CD4-positive, alpha-beta memory T cell (primary cell): ENCODE measurements around the gene PLCZ1. TPM values are rescaled to one million over a fixed set of nuclear protein-coding genes. Genes with fewer than 3 reads are reported as not detected.
"Not testable (repeated sequence)": the region's sequence is repeated elsewhere in the genome, so short reads cannot be mapped to it uniquely, and the experiment has no call there.

ENCODE experiments used
- CTCF ChIA-PET: fragments of 350-600 bp; sonication (Branson Sonifier 250); formaldehyde crosslinking; loops from one replicate; lab custom pipeline; 2021; ENCODE audit warnings: inconsistent platforms; ENCODE audit not compliant: partially characterized antibody; lab: Charles Lee
- POLR2A ChIA-PET: fragments of 350-600 bp; sonication (Branson Sonifier 250); formaldehyde crosslinking; loops from one replicate; lab custom pipeline; 2021; ENCODE audit not compliant: partially characterized antibody; lab: Charles Lee
- DNase-seq, 5 donors: peaks; one replicate each; pipeline versions ENCODE4 v3.0.0 to v3.0.0-alpha.2; 2020 to 2022; ENCODE audit warnings: mixed read lengths in 1 of 5
- H3K27ac ChIP-seq: one replicate; pipeline ENCODE4 v1.7.0; 2013; ENCODE audit warnings: low read depth, low read length
- H3K27me3 ChIP-seq: 2 replicates; pipeline ENCODE4 v1.7.0; 2013; ENCODE audit warnings: mild to moderate bottlenecking, low read length, moderate library complexity; ENCODE audit not compliant: insufficient read depth
- H3K36me3 ChIP-seq: 2 replicates; pipeline ENCODE4 v1.7.0; 2013; ENCODE audit warnings: mild to moderate bottlenecking, low read length, moderate library complexity; ENCODE audit not compliant: insufficient read depth
- H3K4me1 ChIP-seq: 2 replicates; pipeline ENCODE4 v1.7.0; 2013; ENCODE audit warnings: mild to moderate bottlenecking, low read length, moderate library complexity; ENCODE audit not compliant: insufficient read depth
- H3K4me3 ChIP-seq, 2 donors: one replicate each; pipeline ENCODE4 v1.7.0; 2013; ENCODE audit warnings: low read length in 2 of 2, mild to moderate bottlenecking in 1 of 2
- H3K9me3 ChIP-seq, 2 donors: one replicate each; pipeline ENCODE4 v1.7.0; 2013; ENCODE audit warnings: low read length in 2 of 2, control low read depth in 1 of 2; ENCODE audit not compliant: control insufficient read depth in 1 of 2
- H3K27ac Mint-ChIP-seq, 7 donors: one replicate each; pipeline ENCODE4 v1.8.0; 2020 to 2021; ENCODE audit warnings: mixed read lengths in 7 of 7, mild to moderate bottlenecking in 6 of 7, inconsistent platforms in 3 of 7, moderate library complexity in 3 of 7
- H3K27me3 Mint-ChIP-seq, 2 donors: one replicate each; pipeline ENCODE4 v1.8.0; 2020 to 2021; ENCODE audit warnings: mixed read lengths in 2 of 2
- H3K36me3 Mint-ChIP-seq, 2 donors: one replicate each; pipeline ENCODE4 v1.8.0; 2020 to 2021; ENCODE audit warnings: mixed read lengths in 2 of 2, inconsistent platforms in 1 of 2, mild to moderate bottlenecking in 1 of 2
- H3K4me1 Mint-ChIP-seq, 4 donors: one replicate each; pipeline ENCODE4 v1.8.0; 2020 to 2021; ENCODE audit warnings: mixed read lengths in 4 of 4, mild to moderate bottlenecking in 1 of 4
- H3K4me3 Mint-ChIP-seq, 8 donors: one replicate each; pipeline ENCODE4 v1.8.0; 2020 to 2021; ENCODE audit warnings: mixed read lengths in 8 of 8, mild to moderate bottlenecking in 7 of 8, moderate library complexity in 6 of 8, inconsistent platforms in 3 of 8
- H3K9me3 Mint-ChIP-seq, 8 donors: one replicate each; pipeline ENCODE4 v1.8.0; 2020 to 2021; ENCODE audit warnings: mixed read lengths in 8 of 8, mild to moderate bottlenecking in 5 of 8, inconsistent platforms in 3 of 8, moderate library complexity in 1 of 8
- intact Hi-C: fragments of 100-400 bp; cut with micrococcal nuclease; formaldehyde crosslinking; loops from one replicate; pipeline ENCODE4 v1.15.1; 2023
- polyA plus RNA-seq, 2 donors: library from polyadenylated mRNA; unstranded; fragments of 300-500 nt; fragmentation: Illumina TruSeq; gene quantifications; one replicate each; pipeline ENCODE4 v1.2.3, GENCODE V29; 2021
- total RNA-seq, 2 experiments: library from RNA; stranded (reverse); gene quantifications; one replicate each; pipeline ENCODE4 v1.2.3, GENCODE V29; 2021

The PLCZ1 gene, protein sequence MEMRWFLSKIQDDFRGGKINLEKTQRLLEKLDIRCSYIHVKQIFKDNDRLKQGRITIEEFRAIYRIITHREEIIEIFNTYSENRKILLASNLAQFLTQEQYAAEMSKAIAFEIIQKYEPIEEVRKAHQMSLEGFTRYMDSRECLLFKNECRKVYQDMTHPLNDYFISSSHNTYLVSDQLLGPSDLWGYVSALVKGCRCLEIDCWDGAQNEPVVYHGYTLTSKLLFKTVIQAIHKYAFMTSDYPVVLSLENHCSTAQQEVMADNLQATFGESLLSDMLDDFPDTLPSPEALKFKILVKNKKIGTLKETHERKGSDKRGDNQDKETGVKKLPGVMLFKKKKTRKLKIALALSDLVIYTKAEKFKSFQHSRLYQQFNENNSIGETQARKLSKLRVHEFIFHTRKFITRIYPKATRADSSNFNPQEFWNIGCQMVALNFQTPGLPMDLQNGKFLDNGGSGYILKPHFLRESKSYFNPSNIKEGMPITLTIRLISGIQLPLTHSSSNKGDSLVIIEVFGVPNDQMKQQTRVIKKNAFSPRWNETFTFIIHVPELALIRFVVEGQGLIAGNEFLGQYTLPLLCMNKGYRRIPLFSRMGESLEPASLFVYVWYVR
- total RNA-seq, result not detected
- polyA plus RNA-seq, result not detected

DNA sequence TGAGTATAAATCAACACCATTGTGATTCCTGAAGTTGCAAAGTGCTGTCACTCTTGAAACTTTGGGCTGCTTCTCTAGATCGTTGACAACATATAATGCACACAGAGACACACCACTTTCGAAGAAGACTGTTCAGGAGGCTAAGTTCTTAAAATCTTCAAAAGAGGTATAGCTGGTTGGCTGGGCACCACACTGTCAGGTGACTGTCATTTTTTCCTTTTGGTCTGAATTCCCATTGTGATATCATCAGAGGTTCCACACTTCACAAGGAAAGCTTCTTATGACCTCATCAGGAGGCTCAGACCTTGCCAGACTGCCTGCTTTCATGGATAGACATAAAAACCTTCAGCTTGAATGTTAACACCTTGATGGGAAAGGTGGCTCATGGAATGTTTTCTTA, at the start of gene PLCZ1, which contains the start of gene CAPZA3:
TSS of gene PLCZ1 (minus strand) at position 194 of the 400 bp plus-strand sequence. CDS start 641 bp downstream, outside the sequence.
TSS of gene CAPZA3 (plus strand) at position 301 of the 400 bp plus-strand sequence. CDS start 150 bp downstream, outside the sequence.
- Histone ChIP-seq H3K27ac (no peak within 1 kb of the TSS), H3K27me3 (no peaks in the 10 kb centered on the region), H3K36me3 (no peaks in the 10 kb centered on the region), H3K4me3 (no peak within 1 kb of the TSS), H3K4me1 (no peaks in the 10 kb centered on the region), H3K9me3 (no peaks in the 10 kb centered on the region)
- H3K4me1 Mint-ChIP-seq, result no peaks in the 10 kb centered on the region
- ChIA-PET POLR2A (no interaction called here), CTCF (interaction anchor here (1.4 kb wide), 1 partner anchor 10 kb away, joined by 3 read pairs; no protein-coding TSS in a partner anchor)
- no peaks in the 10 kb centered on the region for H3K27me3 Mint-ChIP-seq
- peaks cover 2 to 13% (median 9%) of the 10 kb centered on the region in 8 donors for H3K9me3 Mint-ChIP-seq
- H3K27ac Mint-ChIP-seq, result no peak within 1 kb of the TSS
- H3K36me3 Mint-ChIP-seq, result no peaks in the 10 kb centered on the region
- intact Hi-C loops, result no loop called here
- H3K4me3 Mint-ChIP-seq, result no peak within 1 kb of the TSS
- no peak for DNase-seq

DNA sequence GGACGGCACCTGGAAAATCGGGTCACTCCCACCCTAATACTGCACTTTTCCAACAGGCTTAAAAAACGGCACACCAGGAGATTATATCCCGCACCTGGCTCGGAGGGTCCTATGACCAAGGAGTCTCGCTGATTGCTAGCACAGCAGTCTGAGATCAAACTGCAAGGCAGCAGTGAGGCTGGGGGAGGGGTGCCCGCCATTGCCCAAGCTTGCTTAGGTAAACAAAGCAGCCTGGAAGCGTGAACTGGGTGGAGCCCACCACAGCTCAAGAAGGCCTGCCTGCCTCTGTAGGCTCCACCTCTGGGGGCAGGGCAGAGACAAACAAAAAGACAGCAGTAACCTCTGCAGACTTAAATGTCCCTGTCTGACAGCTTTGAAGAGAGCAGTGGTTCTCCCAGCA, 47.7 kb upstream of the PLCZ1 start:
- H3K4me1 Mint-ChIP-seq, H3K4me3 Mint-ChIP-seq, H3K4me1 ChIP-seq, H3K27ac ChIP-seq, DNase-seq, H3K36me3 ChIP-seq, H3K27me3 Mint-ChIP-seq, POLR2A ChIA-PET, H3K27ac Mint-ChIP-seq, H3K4me3 ChIP-seq, CTCF ChIA-PET, H3K9me3 ChIP-seq, intact Hi-C loops, H3K27me3 ChIP-seq, H3K36me3 Mint-ChIP-seq: not testable (repeated sequence)
- H3K9me3 Mint-ChIP-seq, result peaks cover 0 to 13% (median 9%) of the 10 kb centered on the region in 8 donors

DNA sequence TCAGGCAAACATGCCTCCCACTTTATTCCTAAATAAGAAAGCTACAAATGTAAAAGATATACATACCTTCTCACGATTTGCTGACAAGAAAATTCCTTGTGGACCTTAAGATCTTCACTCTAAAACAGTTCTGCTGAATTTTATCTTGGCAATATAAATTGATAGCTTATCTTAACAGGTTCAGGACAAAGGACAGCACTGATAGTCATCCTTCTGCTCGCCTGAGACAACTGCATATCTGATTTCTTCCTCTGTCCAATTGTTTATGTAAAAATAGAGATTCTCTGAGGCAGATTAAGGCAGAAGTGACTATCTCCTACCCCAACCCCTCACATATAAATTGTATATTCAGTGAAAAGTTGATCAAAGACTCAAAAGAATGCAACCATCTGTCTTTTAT, 45.0 kb upstream of the PLCZ1 start:
- POLR2A ChIA-PET, result no interaction called here
- no peak for DNase-seq
- no peak overlapping the region for H3K4me3 Mint-ChIP-seq
- H3K9me3 Mint-ChIP-seq, result peaks cover 0 to 18% (median 12%) of the 10 kb centered on the region in 8 donors
- no peaks in the 10 kb centered on the region for H3K4me1 ChIP-seq
- H3K27ac ChIP-seq, result no peak overlapping the region
- H3K27ac Mint-ChIP-seq, result no peak overlapping the region
- peaks cover 0 to 2% of the 10 kb centered on the region in 2 donors for H3K27me3 Mint-ChIP-seq
- no peak overlapping the region for H3K4me3 ChIP-seq
- H3K36me3 Mint-ChIP-seq, result no peaks in the 10 kb centered on the region
- intact Hi-C loops, result no loop called here
- H3K4me1 Mint-ChIP-seq, result no peaks in the 10 kb centered on the region
- no peaks in the 10 kb centered on the region for H3K9me3 ChIP-seq
- no peaks in the 10 kb centered on the region for H3K36me3 ChIP-seq
- CTCF ChIA-PET, result no interaction called here
- H3K27me3 ChIP-seq, result no peaks in the 10 kb centered on the region

DNA sequence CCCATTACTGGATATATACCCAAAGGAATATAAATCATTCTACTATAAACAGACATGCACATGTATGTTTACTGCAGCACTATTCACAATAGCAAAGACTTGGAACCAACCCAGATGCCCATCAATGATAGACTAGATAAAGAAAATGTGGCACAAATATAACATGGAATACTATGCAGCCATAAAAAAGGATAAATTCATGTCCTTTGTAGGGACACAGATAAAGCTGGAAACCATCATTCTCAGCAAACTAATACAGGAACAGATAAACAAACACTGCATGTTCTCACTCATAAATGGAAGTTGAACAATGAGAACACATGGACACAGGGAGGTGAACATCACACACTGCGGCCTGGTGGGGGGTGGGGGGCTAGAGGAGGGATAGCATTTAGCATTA, 28.7 kb upstream of the PLCZ1 start:
- H3K27me3 ChIP-seq, H3K9me3 ChIP-seq, H3K27ac Mint-ChIP-seq, CTCF ChIA-PET, H3K4me1 Mint-ChIP-seq, H3K4me3 Mint-ChIP-seq, H3K4me1 ChIP-seq, H3K36me3 ChIP-seq, DNase-seq, POLR2A ChIA-PET, H3K36me3 Mint-ChIP-seq, intact Hi-C loops, H3K27me3 Mint-ChIP-seq, H3K27ac ChIP-seq, H3K4me3 ChIP-seq: not testable (repeated sequence)
- peaks cover 2 to 26% (median 9%) of the 10 kb centered on the region in 8 donors for H3K9me3 Mint-ChIP-seq

DNA sequence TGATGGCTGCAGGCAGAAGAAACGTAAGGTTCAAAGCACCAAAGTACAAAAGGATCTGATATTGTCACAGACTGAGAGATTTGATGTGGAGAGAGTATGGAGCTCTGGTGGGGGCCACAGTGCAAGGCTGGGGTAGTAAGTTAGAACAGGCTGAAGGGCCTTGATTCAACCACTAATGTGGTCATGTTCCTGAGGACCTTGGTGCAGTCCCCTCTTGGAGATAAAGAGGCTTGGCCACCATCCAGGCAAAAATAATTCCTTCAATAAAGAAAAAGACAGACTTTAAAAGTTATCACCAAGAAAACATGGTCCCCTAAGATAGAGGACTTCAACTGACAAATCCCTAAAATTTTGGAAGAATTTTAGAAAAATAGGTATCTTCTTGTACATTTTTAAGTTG, 17.5 kb upstream of the PLCZ1 start:
- H3K4me3 Mint-ChIP-seq, result no peak overlapping the region
- no peak overlapping the region for H3K27ac ChIP-seq
- CTCF ChIA-PET, result no interaction called here

DNA sequence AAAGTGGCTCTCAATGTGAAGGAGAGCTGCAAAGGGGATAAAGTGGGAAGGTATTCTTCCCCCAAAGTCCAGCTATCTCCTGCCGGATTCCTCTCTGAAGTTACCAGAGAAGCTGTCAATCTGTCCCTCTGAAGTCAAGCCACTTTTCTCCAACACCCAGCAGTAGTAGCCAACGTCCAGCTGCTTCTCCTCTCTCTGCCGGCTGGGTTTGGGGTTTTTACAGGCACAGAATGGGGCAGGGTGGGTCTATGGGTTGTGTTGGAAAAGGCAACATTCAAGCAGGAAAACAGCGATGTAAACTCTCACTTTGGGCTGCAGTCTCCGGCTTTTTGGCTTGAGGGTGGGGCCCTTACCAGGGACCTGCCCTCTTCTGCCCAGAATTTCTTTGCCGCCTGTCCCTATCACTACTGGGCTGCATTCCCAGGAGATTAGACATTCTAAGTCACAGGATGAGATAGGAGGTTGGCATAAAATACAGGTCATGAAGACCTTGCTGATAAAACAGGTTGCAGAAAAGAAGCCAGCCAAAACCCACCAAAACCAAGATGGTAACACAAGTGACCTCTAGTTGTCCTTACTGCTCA, 16.4 kb upstream of the PLCZ1 start:
- H3K4me3 ChIP-seq, result no peak overlapping the region
- ChIA-PET CTCF (no interaction called here), POLR2A (no interaction called here)
- H3K27ac Mint-ChIP-seq, result no peak overlapping the region
- no peaks in the 10 kb centered on the region for H3K9me3 ChIP-seq
- intact Hi-C loops, result no loop called here
- H3K27ac ChIP-seq, result no peak overlapping the region
- no peak overlapping the region for H3K4me3 Mint-ChIP-seq
- H3K36me3 ChIP-seq, result no peaks in the 10 kb centered on the region
- H3K9me3 Mint-ChIP-seq, result no peaks in the 10 kb centered on the region
- H3K27me3 Mint-ChIP-seq, result no peaks in the 10 kb centered on the region
- H3K36me3 Mint-ChIP-seq, result no peaks in the 10 kb centered on the region
- H3K27me3 ChIP-seq, result no peaks in the 10 kb centered on the region
- DNase-seq, result no peak
- no peaks in the 10 kb centered on the region for H3K4me1 Mint-ChIP-seq
- H3K4me1 ChIP-seq, result no peaks in the 10 kb centered on the region

More for the DNA sequence above, 17.5 kb upstream of the PLCZ1 start:
- Histone ChIP-seq H3K4me1 (no peaks in the 10 kb centered on the region), H3K4me3 (no peak overlapping the region), H3K36me3 (no peaks in the 10 kb centered on the region), H3K9me3 (no peaks in the 10 kb centered on the region), H3K27me3 (no peaks in the 10 kb centered on the region)
- Mint-ChIP-seq H3K4me1 (no peaks in the 10 kb centered on the region), H3K27ac (no peak overlapping the region), H3K36me3 (no peaks in the 10 kb centered on the region), H3K27me3 (no peaks in the 10 kb centered on the region), H3K9me3 (peaks cover 0 to 1% (median 0%) of the 10 kb centered on the region in 8 donors)
- intact Hi-C loops, result no loop called here
- no peak for DNase-seq
- POLR2A ChIA-PET, result no interaction called here

DNA sequence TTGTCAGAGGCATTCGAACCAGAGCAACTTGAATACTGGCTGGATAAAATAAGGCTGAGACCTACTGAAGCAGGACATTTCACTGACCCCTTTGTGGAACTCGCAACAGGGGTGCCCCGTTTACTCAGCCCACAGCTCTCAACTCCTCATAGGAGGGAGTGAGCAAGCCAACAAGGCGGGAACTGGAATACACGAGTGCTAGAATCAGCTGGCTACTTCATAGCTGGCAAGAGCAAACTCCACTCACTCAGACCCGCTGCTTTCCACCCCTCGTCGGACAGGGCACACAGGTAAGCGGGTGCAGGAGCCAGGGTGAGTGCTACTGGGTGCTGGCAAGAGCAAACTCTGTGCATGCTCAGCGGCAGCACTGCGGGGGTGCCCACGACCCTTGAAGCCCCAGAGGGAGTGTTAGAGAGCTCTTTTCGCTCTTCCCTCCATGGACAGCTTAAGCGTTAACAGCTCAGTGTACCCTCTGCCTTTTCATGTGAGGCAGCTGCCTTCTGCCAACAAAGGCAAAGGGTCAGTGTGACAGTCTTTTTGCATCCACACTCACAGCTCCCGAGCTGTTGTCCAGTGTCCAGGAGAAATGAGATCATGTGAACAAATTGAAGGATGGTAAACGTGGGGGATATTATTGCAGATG, 15.8 kb upstream of the PLCZ1 start:
- Mint-ChIP-seq H3K4me1 (no peaks in the 10 kb centered on the region), H3K9me3 (no peaks in the 10 kb centered on the region), H3K36me3 (no peaks in the 10 kb centered on the region), H3K4me3 (no peak overlapping the region), H3K27me3 (no peaks in the 10 kb centered on the region), H3K27ac (no peak overlapping the region)
- no peaks in the 10 kb centered on the region for H3K9me3 ChIP-seq
- CTCF ChIA-PET, result no interaction called here
- no peaks in the 10 kb centered on the region for H3K36me3 ChIP-seq
- no peak overlapping the region for H3K4me3 ChIP-seq
- H3K27me3 ChIP-seq, result no peaks in the 10 kb centered on the region
- DNase-seq, result no peak
- intact Hi-C loops, result no loop called here
- POLR2A ChIA-PET, result no interaction called here
- H3K27ac ChIP-seq, result no peak overlapping the region
- H3K4me1 ChIP-seq, result no peaks in the 10 kb centered on the region
